Right hindlimb (tissue), 1 donor: ENCODE data around the gene LSG1.

Source experiments
- DNase-seq: peaks from one replicate; pipeline ENCODE4 v3.0.0-alpha.2; 2018

Gene LSG1

GRCh38 chr3:194671900-194672808 is at the start of gene LSG1:
TSS of gene LSG1 (minus strand) at chr3:194672191. CDS start at chr3:194672162, 29 bp downstream.
- DNase-seq = peak; percentile 95

GRCh38 chr3:194720048-194720447 is 48.1 kb upstream of the LSG1 start:
- DNase-seq = no peak

- no peak for DNase-seq
These were observed 46.1 kb upstream of the LSG1 start for GRCh38 chr3:194718079-194718478.

- no peak for DNase-seq
These were observed 43.2 kb upstream of the LSG1 start for GRCh38 chr3:194715022-194715800.

- no peak for DNase-seq
These were observed 42.6 kb upstream of the LSG1 start for GRCh38 chr3:194714564-194714963.

GRCh38 chr3:194714137-194714455 is 42.1 kb upstream of the LSG1 start:
- DNase-seq = no peak

- DNase-seq = no peak
These were observed 41.5 kb upstream of the LSG1 start for GRCh38 chr3:194713299-194714136.

- peak; percentile 42 for DNase-seq
These were observed 39.9 kb upstream of the LSG1 start for GRCh38 chr3:194711913-194712312.

GRCh38 chr3:194711286-194711685 is 39.3 kb upstream of the LSG1 start:
- DNase-seq = no peak

GRCh38 chr3:194707147-194707540 is 35.2 kb upstream of the LSG1 start:
- DNase-seq = no peak

- no peak for DNase-seq
These were observed 33.8 kb upstream of the LSG1 start for GRCh38 chr3:194705761-194706160.

GRCh38 chr3:194705227-194705626 is 33.2 kb upstream of the LSG1 start:
- no peak for DNase-seq

GRCh38 chr3:194702545-194702944 is 30.6 kb upstream of the LSG1 start:
- DNase-seq = peak; percentile 37

- DNase-seq = no peak
These were observed 24.7 kb upstream of the LSG1 start for GRCh38 chr3:194696702-194697101.

GRCh38 chr3:194691481-194692283 is 19.7 kb upstream of the LSG1 start:
- DNase-seq = peak; percentile 54

- peak; percentile 38 for DNase-seq
These were observed 18.7 kb upstream of the LSG1 start for GRCh38 chr3:194690501-194691372.

- DNase-seq = peak; percentile 70
These were observed 17.5 kb upstream of the LSG1 start for GRCh38 chr3:194689493-194689944.

- no peak for DNase-seq
These were observed 17.0 kb upstream of the LSG1 start for GRCh38 chr3:194688946-194689345.

- peak; percentile 39 for DNase-seq
These were observed 16.3 kb upstream of the LSG1 start for GRCh38 chr3:194688200-194688740.

GRCh38 chr3:194687638-194688199 is 15.7 kb upstream of the LSG1 start:
- DNase-seq = peak; percentile 74
